Gastrocnemius medialis (tissue), 4 donors: ENCODE measurements around the gene ZRANB2. TPM values are rescaled to one million over a fixed set of nuclear protein-coding genes. Genes with fewer than 3 reads are reported as not detected.

Experiments
- ATAC-seq, 2 donors: fragments of 150-250 bp; one replicate each; pipeline ENCODE4 v1.9.1; 2016
- DNase-seq, 2 donors: peaks; one replicate each; pipeline ENCODE4 v3.0.0-alpha.2; 2019
- H3K27ac ChIP-seq, 4 donors: fragments of 200-600 bp; sonication (generic); 1 replicate in 1 of 4; 2 replicates in 3 of 4; pipeline ENCODE4 v1.5.1; 2016 to 2018; ENCODE audit warnings: mild to moderate bottlenecking in 2 of 4, moderate library complexity in 1 of 4
- H3K27me3 ChIP-seq, 3 donors: fragments of 200-600 bp; sonication (generic) in 2 of 3; 1 replicate in 1 of 3; 2 replicates in 2 of 3; pipeline versions ENCODE4 v1.5.1 to v1.6.0; 2016 to 2019; ENCODE audit warnings: mild to moderate bottlenecking in 1 of 3, moderate library complexity in 1 of 3
- H3K36me3 ChIP-seq, 2 donors: fragments of 200-600 bp; sonication (generic) in 1 of 2; one replicate each; pipeline ENCODE4 v1.5.1; 2017 to 2018
- H3K4me1 ChIP-seq, 2 donors: fragments of 200-600 bp; sonication (generic) in 1 of 2; one replicate each; pipeline ENCODE4 v1.5.1; 2016 to 2017; ENCODE audit warnings: mild to moderate bottlenecking in 2 of 2
- H3K4me3 ChIP-seq, 4 donors: fragments of 200-600 bp; sonication (generic) in 3 of 4; 1 replicate in 1 of 4; 2 replicates in 3 of 4; pipeline ENCODE4 v1.5.1; 2016 to 2019; ENCODE audit warnings: mild to moderate bottlenecking in 2 of 4
- H3K9me3 ChIP-seq, 3 donors: fragments of 200-600 bp; sonication (generic) in 2 of 3; 1 replicate in 1 of 3; 2 replicates in 2 of 3; pipeline ENCODE4 v1.5.1; 2016 to 2019
- POLR2A ChIP-seq, 2 donors: fragments of 450-650 bp; IDR thresholded peaks; one replicate each; pipeline ENCODE4 v1.6.1; 2017; ENCODE audit warnings: antibody characterized with exemption in 2 of 2, mild to moderate bottlenecking in 2 of 2, moderate library complexity in 2 of 2
- in situ Hi-C, 4 donors: fragments of 200-750 bp; cut with MboI; loops; one replicate each; pipeline versions ENCODE4 v1.15.0 to v1.8.0; 2017; ENCODE audit warnings: low sequenced_read_pairs in 4 of 4
- intact Hi-C: fragments of 100-400 bp; cut with DNase I; formaldehyde crosslinking; loops from one replicate; pipeline ENCODE4 v1.15.1; 2023; ENCODE audit warnings: low total_unique reads
- total RNA-seq, 4 donors: library from RNA; depleted of rRNA; stranded (reverse); fragments of >200 nt; gene quantifications; one replicate each; pipeline versions ENCODE4 v1.1.0 to v1.2.3, GENCODE V29; 2016
- TF ChIP-seq, protein P1 (sequence below), 5 experiments: fragments of 450-650 bp in 3 of 5; fragments of 200-600 bp in 2 of 5; sonication (generic) in 2 of 5; IDR thresholded peaks in 4 of 5; conservative IDR thresholded peaks in 1 of 5; 1 replicate in 4 of 5; 2 replicates in 1 of 5; pipeline ENCODE4 v1.5.1; 2016 to 2019; ENCODE audit warnings: antibody characterized with exemption in 5 of 5, mild to moderate bottlenecking in 3 of 5, moderate library complexity in 3 of 5

Gene ZRANB2
- total RNA-seq, 4 donors from 2014 or later: 20.5 to 66.5 (median 24.1) TPM

DNA sequence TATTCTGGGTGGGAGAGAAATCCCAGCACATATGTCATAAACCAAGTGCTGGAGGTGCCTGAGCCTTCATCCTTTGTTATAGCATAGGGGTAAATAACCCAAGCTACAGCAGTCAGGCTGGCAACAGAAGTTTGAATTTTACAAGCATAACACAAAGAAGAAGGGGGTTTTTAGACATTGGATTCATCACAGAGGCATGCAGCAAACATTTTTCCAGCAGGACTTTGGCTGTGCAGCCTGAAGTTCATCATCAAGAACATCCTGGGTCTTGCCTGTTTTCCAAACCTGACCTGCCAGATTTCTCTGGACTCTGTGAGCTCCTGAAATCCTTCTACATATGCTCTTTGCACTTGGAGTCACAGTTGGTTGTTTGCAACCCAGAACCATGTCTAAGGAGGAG, 49.4 kb downstream of the ZRANB2 start:
- intact Hi-C loops (no loop called here), in situ Hi-C loops (loop anchor here in 2 of 4 donors (25.0 kb wide), 2 partner anchors 344 to 494 kb away; no protein-coding TSS in a partner anchor)
- Histone ChIP-seq H3K36me3 (no peaks in the 10 kb centered on the region), H3K4me1 (no peaks in the 10 kb centered on the region), H3K27ac (no peak overlapping the region), H3K4me3 (no peak overlapping the region), H3K27me3 (no peaks in the 10 kb centered on the region), H3K9me3 (no peaks in the 10 kb centered on the region)
- ATAC-seq (no peak), DNase-seq (no peak)
- TF ChIP-seq, protein P1, sequence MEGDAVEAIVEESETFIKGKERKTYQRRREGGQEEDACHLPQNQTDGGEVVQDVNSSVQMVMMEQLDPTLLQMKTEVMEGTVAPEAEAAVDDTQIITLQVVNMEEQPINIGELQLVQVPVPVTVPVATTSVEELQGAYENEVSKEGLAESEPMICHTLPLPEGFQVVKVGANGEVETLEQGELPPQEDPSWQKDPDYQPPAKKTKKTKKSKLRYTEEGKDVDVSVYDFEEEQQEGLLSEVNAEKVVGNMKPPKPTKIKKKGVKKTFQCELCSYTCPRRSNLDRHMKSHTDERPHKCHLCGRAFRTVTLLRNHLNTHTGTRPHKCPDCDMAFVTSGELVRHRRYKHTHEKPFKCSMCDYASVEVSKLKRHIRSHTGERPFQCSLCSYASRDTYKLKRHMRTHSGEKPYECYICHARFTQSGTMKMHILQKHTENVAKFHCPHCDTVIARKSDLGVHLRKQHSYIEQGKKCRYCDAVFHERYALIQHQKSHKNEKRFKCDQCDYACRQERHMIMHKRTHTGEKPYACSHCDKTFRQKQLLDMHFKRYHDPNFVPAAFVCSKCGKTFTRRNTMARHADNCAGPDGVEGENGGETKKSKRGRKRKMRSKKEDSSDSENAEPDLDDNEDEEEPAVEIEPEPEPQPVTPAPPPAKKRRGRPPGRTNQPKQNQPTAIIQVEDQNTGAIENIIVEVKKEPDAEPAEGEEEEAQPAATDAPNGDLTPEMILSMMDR (IDR thresholded peaks at IDR 0.05 in 4 of 5, conservative IDR thresholded peaks at IDR 0.05 in 1 of 5): no peak
- TF ChIP-seq POLR2A (IDR thresholded peaks at IDR 0.05): no peak

GRCh38 chr1:71030026-71030425, 50.8 kb downstream of the ZRANB2 start:
- TF ChIP-seq, protein P1 (IDR thresholded peaks at IDR 0.05 in 4 of 5, conservative IDR thresholded peaks at IDR 0.05 in 1 of 5): no peak
- no peak for TF ChIP-seq POLR2A (IDR thresholded peaks at IDR 0.05)
- no peaks in the 10 kb centered on the region for H3K9me3 ChIP-seq
- DNase-seq (no peak), ATAC-seq (no peak)
- no peaks in the 10 kb centered on the region for H3K27me3 ChIP-seq
- no peak overlapping the region for H3K27ac ChIP-seq
- no peak overlapping the region for H3K4me3 ChIP-seq
- no peaks in the 10 kb centered on the region for H3K4me1 ChIP-seq
- intact Hi-C loops (no loop called here), in situ Hi-C loops (loop anchor here in 2 of 4 donors (25.0 kb wide), 2 partner anchors 343 to 493 kb away; no protein-coding TSS in a partner anchor)
- no peaks in the 10 kb centered on the region for H3K36me3 ChIP-seq

- Histone ChIP-seq H3K27ac (no peak overlapping the region), H3K9me3 (no peaks in the 10 kb centered on the region), H3K4me3 (no peak overlapping the region), H3K36me3 (no peaks in the 10 kb centered on the region), H3K27me3 (no peaks in the 10 kb centered on the region), H3K4me1 (no peaks in the 10 kb centered on the region)
- in situ Hi-C loops: loop anchor here in 2 of 4 donors (25.0 kb wide), 2 partner anchors 342 to 492 kb away; no protein-coding TSS in a partner anchor
- intact Hi-C loops: no loop called here
- DNase-seq (no peak), ATAC-seq (no peak)
- TF ChIP-seq, protein P1 (IDR thresholded peaks at IDR 0.05 in 4 of 5, conservative IDR thresholded peaks at IDR 0.05 in 1 of 5): no peak
- TF ChIP-seq POLR2A (IDR thresholded peaks at IDR 0.05): no peak
Observed at GRCh38 chr1:71028981-71029380, 51.9 kb downstream of the ZRANB2 start.

GRCh38 chr1:71027991-71028390, 52.8 kb downstream of the ZRANB2 start:
- no peaks in the 10 kb centered on the region for H3K9me3 ChIP-seq
- no peak overlapping the region for H3K4me3 ChIP-seq
- in situ Hi-C loops (loop anchor here in 2 of 4 donors (25.0 kb wide), 2 partner anchors 341 to 491 kb away; no protein-coding TSS in a partner anchor), intact Hi-C loops (no loop called here)
- no peaks in the 10 kb centered on the region for H3K4me1 ChIP-seq
- DNase-seq: no peak
- no peaks in the 10 kb centered on the region for H3K36me3 ChIP-seq
- TF ChIP-seq POLR2A (IDR thresholded peaks at IDR 0.05): no peak
- TF ChIP-seq, protein P1 (IDR thresholded peaks at IDR 0.05 in 4 of 5, conservative IDR thresholded peaks at IDR 0.05 in 1 of 5): no peak
- H3K27ac ChIP-seq: no peak overlapping the region
- H3K27me3 ChIP-seq: no peaks in the 10 kb centered on the region
- no peak for ATAC-seq

DNA sequence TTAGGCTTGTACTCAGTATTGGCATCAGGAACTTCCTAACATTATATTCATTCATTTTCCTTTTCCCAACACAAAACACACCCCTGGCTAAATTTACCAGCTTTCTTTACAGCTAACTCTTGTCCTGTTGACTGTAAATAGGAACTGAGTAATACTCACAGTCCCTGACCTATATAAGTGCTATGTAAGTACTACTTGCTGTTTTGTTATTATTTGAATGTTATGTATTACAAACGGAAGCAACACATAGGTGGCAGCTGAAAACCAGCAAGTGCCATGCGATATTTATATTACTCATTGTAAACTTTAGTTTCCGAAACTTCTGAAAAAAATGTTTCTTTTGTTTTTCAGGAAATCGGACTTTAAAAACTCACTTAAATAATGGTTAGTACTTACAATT, 54.7 kb downstream of the ZRANB2 start:
- intact Hi-C loops: no loop called here
- Histone ChIP-seq H3K4me3 (no peak overlapping the region), H3K27me3 (no peaks in the 10 kb centered on the region), H3K27ac (no peak overlapping the region), H3K4me1 (no peaks in the 10 kb centered on the region), H3K36me3 (no peaks in the 10 kb centered on the region), H3K9me3 (no peaks in the 10 kb centered on the region)
- ATAC-seq (no peak), DNase-seq (no peak)
- in situ Hi-C loops: loop anchor here in 2 of 4 donors (25.0 kb wide), 2 partner anchors 339 to 489 kb away; no protein-coding TSS in a partner anchor
- TF ChIP-seq, protein P1 (IDR thresholded peaks at IDR 0.05 in 4 of 5, conservative IDR thresholded peaks at IDR 0.05 in 1 of 5): no peak
- TF ChIP-seq POLR2A (IDR thresholded peaks at IDR 0.05): no peak
